Stimulated activated CD8-positive, alpha-beta memory T cell treated with anti-CD3 and anti-CD28 coated beads, Interleukin-15, amount 100 ng/mL, for 1 hour (primary cell): ENCODE measurements around the gene ADK.
"Not testable (repeated sequence)": the region's sequence is repeated elsewhere in the genome, so short reads cannot be mapped to it uniquely, and the experiment has no call there.

Source experiments
- DNase-seq: peaks from one replicate; pipeline ENCODE4 v3.0.0-alpha.2; 2020; ENCODE audit warnings: low read depth

Gene ADK

DNA sequence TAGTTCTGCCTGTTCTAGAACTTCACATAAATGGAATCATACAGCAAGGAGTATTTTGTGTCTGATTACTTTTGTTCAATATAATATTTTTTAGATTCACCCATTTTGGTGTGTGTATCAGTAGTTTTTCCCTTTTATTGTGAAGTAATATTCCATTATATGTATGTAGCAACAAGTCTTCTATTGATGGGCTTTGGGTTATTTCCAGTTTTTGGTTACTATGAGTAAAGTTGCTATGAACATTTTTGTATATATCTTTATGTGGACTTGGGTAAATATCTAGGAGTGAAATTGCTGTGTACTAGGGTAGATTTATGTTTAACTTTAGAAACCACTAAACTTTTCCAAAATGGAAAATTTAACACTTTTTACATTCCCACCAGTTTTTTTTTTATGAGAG lies 35.7 kb downstream of the ADK start:
- DNase-seq: no peak

DNA sequence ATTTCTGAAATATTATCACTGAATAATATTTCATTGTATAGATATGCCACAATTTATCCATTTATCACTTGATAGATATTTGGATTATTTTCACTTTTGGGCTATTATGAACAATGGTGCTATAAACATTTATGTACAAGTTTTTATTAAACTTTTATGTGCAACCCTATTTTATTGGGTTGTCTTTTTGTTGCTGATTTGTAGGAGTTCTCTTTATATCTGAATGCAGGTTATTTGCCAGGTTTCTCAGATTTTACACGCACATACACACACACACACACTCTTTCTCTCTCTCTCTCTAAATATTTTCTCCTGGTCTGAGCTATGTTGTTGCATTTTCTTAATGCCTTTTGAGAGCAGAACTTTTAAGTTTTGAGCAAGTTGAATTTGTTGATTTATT lies 36.2 kb downstream of the ADK start:
- DNase-seq: no peak

DNA sequence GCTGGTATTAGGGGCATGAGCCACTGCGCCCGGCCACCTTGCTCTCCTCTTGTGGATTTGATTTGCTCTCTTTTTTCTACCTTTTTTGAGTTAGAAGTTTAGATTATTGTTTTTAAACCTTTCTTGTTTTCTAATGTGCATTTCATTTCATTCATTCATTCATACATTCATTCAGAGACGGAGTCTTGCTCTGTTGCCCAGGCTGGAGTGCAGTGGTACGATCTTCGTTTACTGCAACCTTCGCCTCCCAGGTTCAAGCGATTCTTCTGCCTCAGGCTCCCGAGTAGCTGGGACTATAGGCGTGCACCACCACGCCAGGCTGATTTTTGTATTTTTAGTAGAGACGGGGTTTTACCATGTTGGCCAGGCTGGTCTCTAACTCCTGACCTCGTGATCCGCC lies 37.6 kb downstream of the ADK start:
- not testable (repeated sequence) for DNase-seq

DNA sequence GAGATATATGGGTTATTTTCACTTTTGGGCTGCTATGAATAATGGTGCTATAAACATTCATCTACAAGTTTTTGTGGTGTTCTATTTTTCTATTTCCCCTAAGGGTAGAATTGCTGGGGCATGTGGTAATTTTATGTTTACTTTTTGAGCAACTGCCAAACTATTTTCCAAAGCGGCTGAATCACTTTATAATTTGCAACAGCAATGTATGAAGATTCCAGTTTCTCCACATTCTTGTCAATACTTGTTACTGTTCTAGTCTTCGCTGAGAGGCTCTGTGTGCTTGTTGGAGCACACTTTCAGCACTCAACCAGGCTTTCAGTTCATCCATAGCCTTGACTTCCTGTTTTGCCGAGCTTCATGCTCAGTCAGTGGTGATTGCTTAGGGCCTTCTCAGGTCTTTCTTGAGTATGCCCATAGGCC lies 39.0 kb downstream of the ADK start:
- DNase-seq: no peak

DNA sequence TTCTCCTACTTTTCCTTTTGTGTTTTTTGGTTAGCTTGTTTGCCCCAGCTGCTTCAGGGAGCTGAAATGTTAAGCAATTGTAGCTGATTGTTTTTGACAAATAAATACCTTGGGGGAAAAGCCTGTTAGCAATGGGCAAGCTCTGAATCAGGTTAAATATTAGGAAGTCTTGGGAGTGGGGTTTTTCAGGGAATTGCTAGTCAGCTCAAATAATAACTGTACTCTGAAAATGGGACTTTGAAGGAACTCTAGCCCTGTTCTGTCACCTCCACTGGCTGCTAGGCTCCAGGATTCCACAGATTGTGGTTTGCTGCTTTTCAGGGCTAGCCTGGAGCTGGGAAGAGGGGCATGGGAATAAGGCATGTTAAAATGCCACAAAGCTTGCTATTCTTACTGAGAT lies 39.5 kb downstream of the ADK start:
- DNase-seq: no peak

DNA sequence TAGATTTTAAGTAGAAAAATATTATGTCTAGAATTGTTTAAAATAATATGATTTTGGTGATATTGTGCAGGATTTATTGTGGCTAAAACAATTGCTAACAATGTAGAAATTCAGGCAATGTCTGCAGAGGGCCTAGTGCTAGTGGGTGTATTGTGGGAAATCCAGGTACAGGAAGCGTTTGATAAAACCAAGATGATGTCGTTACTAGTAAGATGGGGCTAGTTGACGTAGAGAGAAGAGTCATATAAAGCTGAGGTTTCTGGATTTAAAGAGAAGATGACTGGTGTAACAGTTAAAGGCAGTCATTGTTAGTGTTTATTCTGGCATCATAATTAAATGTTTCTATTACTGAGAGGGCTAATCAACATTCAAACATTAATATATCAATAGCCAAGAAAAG lies 43.5 kb downstream of the ADK start:
- DNase-seq: no peak

DNA sequence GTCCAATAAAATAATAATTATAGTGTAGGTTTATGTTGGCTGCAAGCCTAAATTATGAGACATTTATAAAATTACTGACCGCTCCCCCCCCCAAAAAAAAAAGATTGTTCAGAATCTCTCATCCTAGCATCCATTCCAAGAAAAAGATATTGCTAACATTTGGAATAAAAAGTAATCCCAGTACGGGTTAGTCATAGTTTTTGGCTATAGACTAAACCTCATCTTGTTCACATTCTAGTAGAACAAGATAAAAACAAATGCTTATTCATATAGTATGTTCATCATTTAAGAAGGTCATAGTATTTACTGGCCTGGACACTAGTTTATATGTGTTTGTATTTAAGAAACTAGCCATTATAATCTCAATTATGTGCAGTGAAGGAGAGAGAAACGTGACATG lies 44.0 kb downstream of the ADK start:
- no peak for DNase-seq

DNA sequence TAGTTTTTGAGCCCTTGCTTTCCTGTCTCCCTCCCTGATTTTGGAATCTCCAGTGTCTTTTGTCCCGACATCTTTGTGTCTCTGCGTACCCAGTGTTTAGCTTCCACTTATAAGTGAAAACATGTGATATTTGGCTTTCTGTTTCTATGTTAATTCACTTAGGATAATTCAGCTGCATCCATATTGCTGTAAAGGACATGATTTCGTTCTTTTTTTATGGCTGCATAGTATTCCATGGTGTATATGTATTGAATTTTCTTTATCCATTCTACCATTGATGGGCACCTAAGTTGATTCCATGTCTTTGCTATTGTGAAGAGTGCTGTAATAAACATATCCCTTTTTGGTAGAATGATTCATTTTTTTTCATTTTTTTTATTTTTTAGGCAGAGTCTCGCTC lies 48.3 kb downstream of the ADK start:
- DNase-seq: no peak

DNA sequence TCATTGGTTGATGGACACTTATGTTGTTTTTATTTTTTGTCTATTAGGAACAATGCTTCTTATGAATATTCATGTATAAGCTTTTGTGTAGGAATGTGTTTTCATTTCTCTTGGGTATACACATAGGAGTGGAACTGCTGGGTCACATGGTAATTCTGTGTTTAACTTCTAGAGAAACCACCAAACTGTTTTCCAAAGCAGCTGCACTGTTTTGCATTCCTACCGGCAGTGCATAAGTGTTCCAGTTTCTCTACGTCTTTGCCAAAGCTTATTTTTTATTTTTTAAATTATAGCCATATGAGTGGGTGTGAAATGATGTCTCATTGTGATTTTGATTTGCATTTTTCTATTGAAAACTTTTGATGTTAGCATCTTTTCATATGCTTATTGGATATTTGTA lies 51.3 kb downstream of the ADK start:
- no peak for DNase-seq

DNA sequence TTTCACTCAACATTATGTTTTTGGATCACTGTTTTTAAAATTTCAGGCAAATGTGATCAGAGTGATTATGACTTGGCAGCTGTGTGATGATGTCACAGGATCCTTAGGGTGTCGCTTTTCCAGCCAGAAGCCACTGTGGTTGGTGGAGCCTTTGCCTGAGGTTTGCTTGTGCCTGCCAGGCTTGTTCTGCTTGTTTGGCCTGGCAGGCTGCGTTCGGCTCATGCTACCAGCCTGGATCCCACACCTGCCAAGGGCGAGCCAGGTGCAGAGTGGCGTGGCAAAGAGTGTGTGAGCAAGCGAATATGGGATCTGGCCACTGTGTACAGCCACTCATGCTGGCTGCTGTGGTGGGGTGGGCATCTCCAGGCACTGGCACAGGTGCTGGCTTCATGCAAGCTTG lies 55.7 kb downstream of the ADK start:
- no peak for DNase-seq

DNA sequence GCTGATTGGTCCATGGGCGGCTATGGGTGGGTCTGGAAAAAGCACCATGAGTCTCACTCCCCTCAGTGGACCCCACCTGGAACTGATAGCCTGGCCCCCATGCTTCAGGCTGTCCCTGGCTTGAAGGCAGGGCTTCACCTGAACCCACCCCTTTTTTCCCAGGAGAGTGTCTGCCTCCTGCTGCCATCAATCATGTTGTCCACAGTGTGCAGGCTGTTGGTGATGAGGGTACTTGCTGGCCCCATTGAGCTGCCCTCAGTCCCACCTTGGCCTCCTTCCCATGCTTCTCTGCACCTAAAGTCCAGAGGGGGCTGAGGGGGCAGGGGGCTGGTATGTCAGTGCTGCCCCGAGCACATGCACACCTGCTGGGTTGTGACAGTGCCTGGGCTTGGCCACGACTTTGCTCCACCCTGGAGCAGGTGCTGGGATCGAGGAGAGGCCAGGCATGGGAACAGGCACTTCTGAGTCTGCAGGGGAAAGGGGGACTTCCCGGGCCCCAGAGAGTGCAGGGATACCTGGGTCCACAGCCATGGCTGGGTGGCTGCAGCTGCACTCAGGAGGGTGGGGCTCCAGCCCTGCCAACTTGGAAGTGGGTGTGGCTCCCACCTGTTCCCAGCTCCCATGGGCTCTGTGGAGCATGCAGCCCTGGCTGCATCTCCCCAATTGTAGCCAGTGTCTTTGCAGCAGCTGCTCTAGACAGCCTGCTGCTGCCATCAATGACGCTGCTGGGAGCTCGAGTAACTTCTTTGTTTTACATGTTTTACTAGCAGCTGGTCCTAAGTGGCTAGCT lies 56.9 kb downstream of the ADK start:
- no peak for DNase-seq

DNA sequence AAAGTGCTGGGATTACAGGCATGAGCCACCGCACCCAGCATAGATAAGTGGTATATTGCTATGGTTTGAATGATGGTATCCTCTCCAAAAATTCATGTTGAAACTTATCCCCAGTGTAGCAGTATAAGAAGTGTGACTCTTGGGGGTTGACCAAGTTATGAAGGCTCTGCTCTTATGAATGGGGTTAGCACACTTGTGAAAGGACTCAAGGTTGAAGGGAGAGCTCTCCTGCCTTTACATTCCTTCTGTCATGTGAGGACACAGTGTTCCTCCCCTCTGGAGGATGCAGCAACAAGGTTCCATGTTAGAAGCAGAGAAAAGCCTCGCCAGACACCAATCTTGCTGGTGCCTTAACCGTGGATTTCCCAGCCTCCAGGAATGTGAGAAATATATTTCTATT lies 58.0 kb downstream of the ADK start:
- DNase-seq: no peak

DNA sequence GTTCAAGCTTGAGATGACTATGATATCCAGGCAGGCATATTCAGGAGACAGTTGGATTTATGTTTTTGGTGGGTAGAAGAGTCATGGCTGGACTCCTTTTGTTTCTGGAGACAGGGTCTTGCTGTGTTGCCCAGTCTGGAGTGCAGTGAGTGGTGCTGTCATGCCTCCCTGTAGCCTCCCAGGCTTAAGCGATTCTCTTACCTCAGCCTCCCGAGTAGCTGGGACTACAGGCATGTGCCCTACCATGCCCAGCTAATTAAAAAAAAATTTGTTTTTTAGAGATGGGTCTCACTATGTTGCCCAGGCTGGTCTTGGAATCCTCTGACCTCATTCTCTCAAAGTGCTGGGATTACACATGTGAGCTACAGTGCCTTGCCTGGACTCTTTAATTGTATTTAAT lies 62.0 kb downstream of the ADK start:
- no peak for DNase-seq

DNA sequence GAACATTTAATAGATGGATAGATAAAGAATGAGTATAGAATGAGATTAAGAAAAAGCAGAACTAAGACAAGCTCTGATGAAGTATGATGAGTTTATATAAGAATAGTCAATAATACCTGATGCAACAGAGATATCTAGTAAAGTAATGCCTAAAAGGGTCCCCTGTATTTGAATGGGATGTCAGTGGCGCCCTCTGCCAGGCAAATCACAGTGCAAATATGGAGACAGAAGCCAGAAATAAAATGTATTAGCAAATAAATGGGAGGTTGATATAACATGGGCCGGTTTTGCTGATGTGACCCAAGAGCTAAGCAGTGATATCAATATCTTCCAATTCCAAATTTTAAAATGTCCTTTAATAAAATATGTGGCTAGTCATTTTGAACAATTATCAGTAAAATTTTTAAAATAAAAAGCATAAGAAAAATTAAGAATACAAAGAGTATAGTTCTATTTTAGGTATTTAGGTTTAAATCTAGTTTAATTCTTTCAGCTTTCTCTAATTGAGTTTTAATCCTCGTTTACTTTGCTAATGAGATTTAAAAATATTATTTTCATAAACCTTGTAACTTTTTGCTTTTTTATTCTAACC lies 62.6 kb downstream of the ADK start:
- peak; percentile 28 for DNase-seq

DNA sequence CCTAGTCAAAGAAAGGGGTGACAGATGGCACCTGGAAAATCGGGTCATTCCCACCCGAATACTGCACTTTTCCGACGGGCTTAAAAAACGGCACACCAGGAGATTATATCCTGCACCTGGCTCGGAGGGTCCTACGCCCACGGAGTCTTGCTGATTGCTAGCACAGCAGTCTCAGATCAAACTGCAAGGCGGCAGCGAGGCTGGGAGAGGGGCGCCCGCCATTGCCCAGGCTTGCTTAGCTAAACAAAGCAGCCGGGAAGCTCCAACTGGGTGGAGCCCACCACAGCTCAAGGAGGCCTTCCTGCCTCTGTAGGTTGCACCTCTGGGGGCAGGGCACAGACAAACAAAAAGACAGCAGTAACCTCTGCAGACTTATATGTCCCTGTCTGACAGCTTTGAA lies 66.1 kb downstream of the ADK start:
- not testable (repeated sequence) for DNase-seq

DNA sequence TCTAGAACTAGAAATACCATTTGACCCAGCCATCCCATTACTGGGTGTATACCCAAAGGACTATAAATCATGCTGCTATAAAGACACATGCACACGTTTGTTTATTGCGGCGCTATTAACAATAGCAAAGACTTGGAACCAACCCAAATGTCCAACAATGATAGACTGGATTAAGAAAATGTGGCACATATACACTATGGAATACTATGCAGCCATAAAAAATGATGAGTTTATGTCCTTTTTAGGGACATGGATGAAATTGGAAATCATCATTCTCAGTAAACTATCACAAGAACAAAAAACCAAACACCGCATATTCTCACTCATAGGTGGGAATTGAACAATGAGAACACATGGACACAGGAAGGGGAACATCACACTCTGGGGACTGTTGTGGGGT lies 71.4 kb downstream of the ADK start:
- DNase-seq: not testable (repeated sequence)

DNA sequence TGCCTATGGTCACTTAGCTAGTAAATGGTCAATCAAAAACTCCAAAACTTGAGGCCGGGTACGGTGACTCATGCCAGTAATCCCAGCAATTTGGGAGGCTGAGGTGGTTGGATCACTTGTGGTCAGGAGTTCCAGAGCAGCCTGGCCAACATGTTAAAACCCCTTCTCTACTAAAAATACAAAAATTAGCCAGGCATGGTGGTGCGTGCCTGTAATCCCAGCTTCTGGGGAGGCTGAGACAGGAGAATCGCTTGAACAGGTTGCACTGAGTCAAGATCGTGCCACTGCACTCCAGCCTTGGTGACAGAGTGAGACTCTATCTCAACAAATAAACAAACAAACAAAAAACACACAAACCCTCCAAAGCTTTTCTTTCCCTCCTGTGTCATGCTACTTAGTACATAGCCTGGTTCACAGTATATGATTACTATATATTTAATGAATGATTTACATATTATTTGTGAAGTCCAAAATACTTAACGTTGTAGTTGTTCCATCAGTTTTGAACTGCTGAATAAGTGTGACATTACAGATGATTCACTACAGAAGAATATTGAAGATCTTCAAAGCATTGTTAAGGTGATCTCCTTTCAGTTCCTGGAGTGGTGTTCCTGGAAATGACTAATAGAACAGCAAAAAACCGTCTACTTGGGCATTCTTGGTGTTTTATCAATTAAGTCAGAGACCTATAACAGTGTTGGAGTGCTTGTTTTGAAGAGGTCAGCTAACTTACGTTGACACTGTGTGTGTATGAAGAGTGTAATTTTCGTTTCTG lies 72.9 kb downstream of the ADK start:
- no peak for DNase-seq

DNA sequence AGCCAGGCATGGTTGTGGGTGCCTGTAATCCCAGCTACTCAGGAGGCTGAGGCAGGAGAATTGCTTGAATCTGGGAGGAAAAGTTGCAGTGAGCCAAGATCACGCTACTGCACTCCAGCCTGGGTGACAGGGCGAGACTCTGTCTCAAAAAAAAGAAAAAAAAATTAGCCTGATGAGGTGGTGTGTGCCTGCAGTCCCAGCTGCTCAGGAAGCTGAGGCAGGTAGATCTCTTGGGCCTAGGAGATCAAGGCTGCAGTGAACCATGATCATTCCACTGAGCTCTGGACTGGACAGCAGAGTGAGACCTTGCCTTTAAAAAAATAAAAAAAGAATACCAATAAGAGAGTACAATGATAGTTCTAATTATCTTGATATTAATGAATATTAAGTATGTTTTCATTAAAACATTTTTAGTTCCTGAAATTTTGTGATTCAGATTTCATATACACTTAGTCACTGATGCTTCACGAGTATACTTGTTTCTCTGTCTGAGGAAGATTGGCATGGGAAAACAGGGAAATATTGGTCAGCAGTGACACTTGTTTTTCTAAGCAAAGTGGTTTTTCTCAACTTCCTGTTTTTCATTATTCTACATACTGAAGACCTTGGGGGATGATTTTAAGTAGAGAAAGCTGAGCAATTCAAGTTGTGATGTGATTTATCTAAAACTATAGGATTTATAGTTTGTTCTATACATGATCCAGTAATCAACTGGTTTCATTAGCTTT lies 76.8 kb downstream of the ADK start:
- no peak for DNase-seq

DNA sequence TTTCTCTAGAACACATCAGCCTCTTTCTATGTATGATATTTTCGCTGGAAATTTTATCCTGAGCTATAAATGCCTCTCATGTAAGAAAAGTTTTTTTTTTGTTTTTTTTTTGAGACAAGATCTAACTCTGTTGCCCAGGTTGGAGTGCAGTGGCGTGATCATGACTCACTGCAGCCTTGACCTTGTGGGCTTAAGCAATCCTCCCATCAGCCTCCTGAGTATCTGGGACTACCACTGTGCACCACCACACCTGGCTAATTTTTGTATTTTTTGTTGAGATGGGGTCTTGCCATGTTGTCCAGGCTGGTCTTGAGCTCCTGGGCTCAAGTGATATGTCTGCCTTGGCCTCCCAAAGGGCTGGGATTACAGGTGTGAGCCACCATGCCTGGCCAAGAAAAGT lies 80.4 kb downstream of the ADK start:
- no peak for DNase-seq

DNA sequence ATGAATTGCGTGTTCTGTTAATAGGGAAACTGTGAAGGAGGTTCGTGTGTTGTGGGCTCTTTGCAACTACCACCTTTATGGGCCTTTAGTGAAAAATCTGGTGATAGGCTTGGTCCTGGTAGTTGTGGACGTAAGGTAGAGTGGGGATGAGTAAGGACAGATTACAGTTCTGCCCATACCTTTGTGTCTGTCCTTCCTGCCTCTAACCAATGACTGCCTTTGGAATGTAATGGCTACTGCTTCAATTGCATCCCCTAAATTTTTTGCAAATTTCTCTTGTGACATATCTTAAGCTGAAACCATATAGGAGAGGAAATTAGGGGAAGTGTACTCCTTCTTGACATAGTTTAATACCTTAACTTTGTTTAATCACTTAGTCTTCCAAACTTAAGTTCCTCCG lies 82.3 kb downstream of the ADK start:
- no peak for DNase-seq

DNA sequence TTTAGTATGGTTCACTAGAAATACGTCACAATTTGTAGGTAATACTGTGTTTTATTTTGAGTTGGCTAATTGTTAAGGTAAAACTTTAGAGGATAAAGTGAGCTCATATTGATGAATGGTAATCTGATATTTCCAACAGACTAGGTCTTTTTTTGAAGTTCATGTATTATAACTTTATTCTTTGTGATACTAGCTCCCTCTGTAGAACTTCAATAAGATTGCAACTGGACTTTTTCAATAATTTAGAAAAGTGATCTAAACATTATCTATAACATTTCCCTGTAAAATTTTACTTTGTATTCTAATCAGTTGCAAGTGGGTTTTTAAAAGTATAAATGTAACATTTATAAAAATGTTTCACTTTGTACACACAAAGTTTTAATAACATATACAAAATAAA lies 83.5 kb downstream of the ADK start:
- no peak for DNase-seq

DNA sequence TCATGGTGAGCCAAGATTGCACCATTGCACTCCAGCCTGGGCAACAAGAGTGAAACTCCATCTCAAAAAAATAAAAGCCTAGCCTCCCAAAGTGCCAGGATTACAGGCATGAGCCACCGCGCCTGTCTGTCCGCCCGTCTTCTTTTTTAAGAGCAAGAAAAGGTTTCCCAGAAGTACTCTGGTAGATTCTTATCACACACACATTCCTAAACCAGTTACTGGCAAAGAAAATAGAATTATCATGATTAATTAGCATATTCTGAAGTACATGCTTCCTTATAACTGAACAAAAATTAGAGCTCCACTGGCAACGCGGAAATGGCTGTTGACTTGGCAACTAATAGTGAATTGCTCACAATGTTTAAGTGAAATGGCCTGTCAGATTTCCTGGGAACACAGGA lies 87.0 kb downstream of the ADK start:
- no peak for DNase-seq

DNA sequence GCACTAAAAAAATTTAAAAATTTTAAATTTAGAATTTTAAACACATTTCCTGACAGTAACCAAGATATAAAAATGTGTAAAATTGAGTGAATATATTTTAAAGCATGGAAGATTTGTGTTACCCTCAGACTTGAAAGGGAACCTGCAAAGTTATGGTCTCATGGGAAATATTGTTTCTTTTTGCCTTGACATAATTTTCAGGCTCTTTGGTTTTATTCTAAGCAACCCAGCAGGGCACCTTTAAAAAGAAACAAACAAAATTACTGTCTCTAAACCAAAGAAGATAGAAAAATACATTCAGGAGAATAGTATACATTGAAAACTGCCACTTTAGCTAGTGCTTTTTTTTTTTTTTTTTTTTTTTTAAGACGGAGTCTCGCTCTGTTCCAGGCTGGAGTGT lies 87.5 kb downstream of the ADK start:
- no peak for DNase-seq
